Endometrial microvascular endothelial cells (primary cell): ENCODE data around the gene INAFM2. TPM values are rescaled to one million over a fixed set of nuclear protein-coding genes. Genes with fewer than 3 reads are reported as not detected.

ENCODE experiments used
- in situ Hi-C: cut with HindIII; loops from 2 replicates; pipeline ENCODE4 v1.10.0; 2017; ENCODE audit warnings: low sequenced_read_pairs, low pct_unique_long_range_greater_than_20kb; ENCODE audit errors: inconsistent ontology term
- total RNA-seq: library from RNA; depleted of rRNA; stranded (reverse); fragments of >200 nt; gene quantifications from one replicate; pipeline ENCODE4 v1.2.3, GENCODE V29; 2015; ENCODE audit errors: inconsistent ontology term

The INAFM2 gene
- total RNA-seq, 1 donor from 2014 or later: 15.1 TPM

DNA sequence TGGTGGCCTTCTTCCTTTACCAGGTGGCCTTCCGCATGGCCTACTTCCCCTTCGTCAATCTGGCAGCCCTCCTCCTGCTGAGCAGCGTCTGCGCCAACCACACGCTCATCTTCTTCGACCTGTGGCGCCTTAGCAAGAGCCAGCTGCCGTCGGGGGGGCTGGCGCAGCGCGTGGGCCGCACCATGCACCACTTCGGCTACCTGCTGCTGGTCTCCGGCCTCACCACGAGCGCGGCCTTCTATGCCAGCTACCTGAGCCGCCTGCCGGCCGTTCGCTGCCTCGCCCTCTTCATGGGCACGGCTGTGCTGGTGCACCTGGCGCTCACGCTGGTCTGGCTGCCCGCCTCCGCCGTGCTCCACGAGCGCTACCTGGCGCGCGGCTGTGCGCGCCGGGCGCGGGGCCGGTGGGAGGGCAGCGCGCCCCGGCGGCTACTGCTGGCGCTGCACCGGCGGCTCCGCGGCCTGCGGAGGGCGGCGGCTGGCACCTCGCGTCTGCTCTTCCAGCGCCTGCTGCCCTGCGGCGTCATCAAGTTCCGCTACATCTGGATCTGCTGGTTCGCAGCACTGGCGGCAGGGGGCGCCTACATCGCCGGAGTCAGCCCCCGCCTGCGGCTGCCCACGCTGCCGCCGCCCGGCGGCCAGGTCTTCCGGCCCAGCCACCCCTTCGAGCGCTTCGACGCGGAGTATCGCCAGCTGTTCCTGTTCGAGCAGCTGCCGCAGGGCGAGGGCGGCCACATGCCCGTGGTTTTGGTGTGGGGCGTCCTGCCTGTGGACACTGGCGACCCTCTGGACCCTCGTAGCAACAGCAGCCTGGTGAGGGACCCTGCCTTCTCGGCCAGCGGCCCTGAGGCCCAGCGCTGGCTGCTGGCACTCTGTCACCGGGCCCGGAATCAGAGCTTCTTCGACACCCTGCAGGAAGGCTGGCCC is 44.5 kb downstream of the INAFM2 start:
- in situ Hi-C loops: no loop called here

DNA sequence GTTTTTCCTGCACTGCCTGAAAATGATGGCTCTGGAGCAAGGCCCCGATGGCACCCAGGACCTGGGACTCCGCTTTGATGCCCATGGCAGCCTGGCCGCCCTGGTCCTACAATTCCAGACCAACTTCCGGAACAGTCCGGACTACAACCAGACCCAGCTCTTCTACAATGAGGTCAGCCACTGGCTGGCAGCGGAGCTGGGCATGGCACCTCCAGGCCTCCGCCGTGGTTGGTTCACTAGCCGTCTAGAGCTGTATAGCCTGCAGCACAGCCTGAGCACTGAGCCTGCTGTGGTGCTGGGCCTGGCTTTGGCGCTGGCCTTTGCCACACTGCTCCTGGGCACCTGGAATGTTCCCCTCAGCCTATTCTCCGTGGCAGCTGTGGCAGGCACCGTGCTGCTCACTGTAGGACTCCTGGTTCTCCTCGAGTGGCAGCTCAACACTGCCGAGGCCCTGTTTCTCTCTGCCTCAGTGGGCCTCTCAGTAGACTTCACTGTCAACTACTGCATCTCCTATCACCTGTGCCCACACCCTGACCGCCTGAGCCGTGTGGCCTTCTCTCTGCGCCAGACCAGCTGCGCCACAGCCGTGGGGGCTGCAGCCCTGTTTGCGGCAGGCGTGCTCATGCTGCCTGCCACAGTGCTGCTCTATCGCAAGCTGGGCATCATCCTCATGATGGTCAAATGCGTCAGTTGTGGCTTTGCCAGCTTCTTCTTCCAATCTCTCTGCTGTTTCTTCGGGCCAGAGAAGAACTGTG is 45.4 kb downstream of the INAFM2 start:
- in situ Hi-C loops: no loop called here

DNA sequence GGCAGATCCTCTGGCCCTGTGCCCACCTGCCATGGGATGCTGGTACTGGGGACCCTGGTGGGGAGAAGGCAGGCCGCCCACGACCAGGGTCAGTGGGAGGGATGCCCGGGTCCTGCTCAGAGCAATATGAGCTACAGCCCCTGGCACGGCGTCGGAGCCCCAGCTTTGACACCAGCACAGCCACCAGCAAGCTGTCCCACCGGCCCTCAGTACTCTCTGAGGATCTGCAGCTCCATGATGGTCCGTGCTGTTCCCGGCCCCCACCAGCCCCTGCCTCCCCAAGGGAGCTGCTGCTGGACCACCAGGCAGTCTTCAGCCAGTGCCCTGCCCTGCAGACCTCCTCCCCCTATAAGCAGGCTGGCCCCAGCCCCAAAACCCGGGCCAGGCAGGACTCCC is 46.0 kb downstream of the INAFM2 start:
- in situ Hi-C loops: no loop called here

DNA sequence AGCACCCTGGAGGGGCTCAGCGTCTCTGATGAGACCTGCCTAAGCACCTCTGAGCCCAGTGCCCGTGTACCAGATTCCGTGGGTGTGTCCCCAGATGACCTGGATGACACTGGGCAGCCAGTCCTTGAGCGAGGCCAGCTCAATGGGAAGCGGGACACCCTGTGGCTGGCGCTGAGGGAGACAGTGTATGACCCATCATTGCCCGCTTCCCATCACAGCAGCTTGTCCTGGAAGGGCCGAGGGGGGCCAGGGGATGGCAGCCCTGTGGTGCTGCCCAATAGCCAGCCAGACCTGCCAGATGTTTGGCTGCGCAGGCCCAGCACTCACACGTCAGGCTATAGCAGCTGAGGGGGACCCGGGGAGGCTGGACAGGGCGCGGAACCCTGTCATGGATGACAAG is 46.5 kb downstream of the INAFM2 start:
- in situ Hi-C loops: no loop called here

DNA sequence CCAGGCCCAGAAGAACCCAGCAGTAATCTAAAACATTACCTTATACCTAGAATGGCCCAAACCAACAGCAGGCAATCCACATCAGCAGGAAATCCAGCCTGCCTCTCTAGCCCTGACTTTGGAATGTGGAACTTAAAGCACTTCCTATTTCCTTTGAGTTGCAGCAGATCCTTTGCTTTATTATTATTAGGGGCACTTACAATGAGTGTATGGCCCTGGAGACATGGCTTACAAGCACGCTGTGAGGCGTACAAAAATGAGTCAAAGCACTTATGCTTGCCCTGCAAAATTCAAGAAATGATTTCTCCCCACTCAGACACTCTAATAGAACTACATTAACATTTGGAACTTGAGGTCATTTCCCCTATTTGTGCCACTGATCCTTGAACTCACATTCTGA is 49.5 kb downstream of the INAFM2 start:
- in situ Hi-C loops: no loop called here

Other genes starting within 250 kb of the INAFM2 start
- gene BMF, start 214.8 kb upstream of the INAFM2 start, total RNA-seq: 5.2 TPM
- 74.1 TPM for gene BUB1B, start 162.6 kb upstream of the INAFM2 start, total RNA-seq
- gene PAK6, start 84.6 kb upstream of the INAFM2 start, total RNA-seq: not detected
- not detected for gene ANKRD63, start 40.6 kb upstream of the INAFM2 start, total RNA-seq
- gene PLCB2, start 15.8 kb upstream of the INAFM2 start, total RNA-seq: 1.6 TPM
- gene CCDC9B, start 17.2 kb downstream of the INAFM2 start, total RNA-seq: 16.1 TPM
- gene PHGR1, start 27.3 kb downstream of the INAFM2 start, total RNA-seq: not detected
- 0.46 TPM for gene DISP2, start 34.5 kb downstream of the INAFM2 start, total RNA-seq
- gene KNSTRN, start 59.0 kb downstream of the INAFM2 start, total RNA-seq: 50.6 TPM
- 37.2 TPM for gene IVD, start 82.1 kb downstream of the INAFM2 start, total RNA-seq
- 17.1 TPM for gene BAHD1, start 117.3 kb downstream of the INAFM2 start, total RNA-seq
- gene CHST14, start 147.3 kb downstream of the INAFM2 start, total RNA-seq: 30.3 TPM
- gene CCDC32, start 241.3 kb downstream of the INAFM2 start, total RNA-seq: 40.4 TPM
- 8.9 TPM for gene RPUSD2, start 245.6 kb downstream of the INAFM2 start, total RNA-seq